Measurements from ENCODE around the gene XKR3.
"Not testable (repeated sequence)": the region's sequence is repeated elsewhere in the genome, so short reads cannot be mapped to it uniquely, and the experiment has no call there.

The XKR3 gene

GRCh38 chr22:16803255-16803917 lies 21.8 kb downstream of the XKR3 start:
- DNase-seq, result no peak

- DNase-seq, result no peak
These were observed 23.6 kb downstream of the XKR3 start for GRCh38 chr22:16801571-16801970.

GRCh38 chr22:16801088-16801487 lies 24.1 kb downstream of the XKR3 start:
- DNase-seq, result no peak

- DNase-seq, result no peak
These were observed 24.9 kb downstream of the XKR3 start for GRCh38 chr22:16800358-16800757.

GRCh38 chr22:16795504-16795903 lies 29.7 kb downstream of the XKR3 start:
- not testable (repeated sequence) for DNase-seq

- DNase-seq, result no peak
These were observed 31.4 kb downstream of the XKR3 start for GRCh38 chr22:16793831-16794230.

GRCh38 chr22:16789860-16790493 lies 35.2 kb downstream of the XKR3 start:
- DNase-seq, result no peak

- DNase-seq, result no peak
These were observed 41.3 kb downstream of the XKR3 start for GRCh38 chr22:16783930-16784354.

- DNase-seq, result no peak
These were observed 41.8 kb downstream of the XKR3 start for GRCh38 chr22:16783453-16783852.

- no peak for DNase-seq
These were observed 43.4 kb downstream of the XKR3 start for GRCh38 chr22:16781764-16782329.

- no peak for DNase-seq
These were observed 44.0 kb downstream of the XKR3 start for GRCh38 chr22:16781074-16781763.

GRCh38 chr22:16777284-16777924 lies 47.8 kb downstream of the XKR3 start:
- DNase-seq, result no peak

- no peak for DNase-seq
These were observed 49.1 kb downstream of the XKR3 start for GRCh38 chr22:16776080-16776479.

- no peak for DNase-seq
These were observed 50.2 kb downstream of the XKR3 start for GRCh38 chr22:16774911-16775500.

GRCh38 chr22:16771569-16771968 lies 53.6 kb downstream of the XKR3 start:
- not testable (repeated sequence) for DNase-seq

- DNase-seq, result not testable (repeated sequence)
These were observed 57.3 kb downstream of the XKR3 start for GRCh38 chr22:16767927-16768326.

- DNase-seq, result not testable (repeated sequence)
These were observed 63.0 kb downstream of the XKR3 start for GRCh38 chr22:16762224-16762623.

- not testable (repeated sequence) for DNase-seq
These were observed 64.8 kb downstream of the XKR3 start for GRCh38 chr22:16760416-16760815.

GRCh38 chr22:16749282-16749681 lies 75.9 kb downstream of the XKR3 start:
- DNase-seq, result not testable (repeated sequence)

GRCh38 chr22:16748160-16748929 lies 76.9 kb downstream of the XKR3 start:
- not testable (repeated sequence) for DNase-seq

- not testable (repeated sequence) for DNase-seq
These were observed 77.7 kb downstream of the XKR3 start for GRCh38 chr22:16747266-16748159.

Measured in NCI-H1105 (cell line).